Measurements from ENCODE around the gene FOXI3. TPM values are rescaled to one million over a fixed set of nuclear protein-coding genes. Genes with fewer than 3 reads are reported as not detected.

Gene FOXI3
- total RNA-seq, result not detected
- polyA plus RNA-seq, result not detected
- long read RNA-seq, donor 1, result 0 reads
- long read RNA-seq, donor 2, result 0 reads
- long read RNA-seq, donor 3, result 0 reads
- long read RNA-seq, donor 4, result 0 reads

- Histone ChIP-seq H3K9me3 (ENCODE audit: control insufficient read depth, low read length) (no peaks in the 10 kb centered on the region), H3K27me3 (ENCODE audit: control insufficient read depth, insufficient read depth) (peaks cover 6% of the 10 kb centered on the region), H3K4me1 (ENCODE audit: control insufficient read depth, insufficient read depth, low read length) (no peaks in the 10 kb centered on the region), H3K27ac (ENCODE audit: low read length) (no peak within 1 kb of the TSS), H3K4me3 (ENCODE audit: low read length) (peak within 1 kb of the TSS; percentile 54)
- under 1% methylated on average over 48 of the region's 48 CpGs for WGBS
- intact Hi-C loops (cut with DNase I), result no loop called here
- no peak for ATAC-seq
- no peak for DNase-seq
Measured at GRCh38 chr2:88452565-88452905, at the start of gene FOXI3. Gene FOXI3 (minus strand): TSS chr2:88452693. CDS start chr2:88452535, 158 bp downstream.

DNA sequence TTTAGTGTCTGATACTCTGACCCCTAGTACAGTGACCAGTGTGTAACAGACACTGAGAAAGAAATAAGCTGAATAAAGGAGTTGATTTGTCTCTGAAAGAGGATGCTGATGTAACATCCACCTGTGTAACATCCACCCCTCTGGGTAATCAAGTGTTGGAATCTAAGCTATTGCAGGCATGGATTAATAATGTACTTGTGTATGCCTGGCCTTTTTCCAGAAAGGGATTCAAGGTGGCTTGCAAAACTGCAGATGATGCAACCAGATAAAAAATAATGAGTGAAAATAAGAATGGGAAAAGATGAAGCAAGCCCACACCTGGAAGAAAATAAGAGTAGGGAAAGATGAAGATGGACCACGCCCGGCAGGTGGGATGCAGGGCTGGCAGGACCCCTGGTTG, 48.2 kb upstream of the FOXI3 start:
- H3K27ac ChIP-seq (ENCODE audit: low read length), result no peak overlapping the region
- 83% methylated on average over 2 of the region's 2 CpGs for WGBS
- no peaks in the 10 kb centered on the region for H3K4me1 ChIP-seq (ENCODE audit: control insufficient read depth, insufficient read depth, low read length)
- no peak for DNase-seq
- H3K4me3 ChIP-seq (ENCODE audit: low read length), result no peak overlapping the region
- intact Hi-C loops (cut with DNase I), result no loop called here
- ATAC-seq, result no peak
- H3K9me3 ChIP-seq (ENCODE audit: control insufficient read depth, low read length), result peaks cover 2% of the 10 kb centered on the region
- no peaks in the 10 kb centered on the region for H3K27me3 ChIP-seq (ENCODE audit: control insufficient read depth, insufficient read depth)

DNA sequence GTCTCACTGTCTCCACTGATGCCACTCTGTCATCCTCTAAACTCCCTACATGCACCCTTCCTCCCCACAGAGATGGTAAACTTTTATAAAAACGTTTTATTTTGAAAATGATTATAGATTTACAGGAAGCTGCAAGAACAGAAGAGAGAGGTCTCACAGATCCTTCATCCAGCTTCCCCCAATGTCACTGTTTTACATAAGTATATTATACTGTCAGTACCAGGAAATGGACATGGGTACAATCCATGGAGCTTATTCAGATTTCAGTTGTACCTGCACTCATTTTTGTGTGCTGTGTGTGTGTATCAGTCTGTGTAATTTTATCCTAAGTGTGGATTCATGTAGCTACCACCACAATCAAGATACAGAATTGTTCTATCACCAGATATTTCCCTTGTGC, 46.7 kb upstream of the FOXI3 start:
- no peaks in the 10 kb centered on the region for H3K27me3 ChIP-seq (ENCODE audit: control insufficient read depth, insufficient read depth)
- 30% methylated on average over 1 of the region's 1 CpG for whole genome bisulfite sequencing
- no peaks in the 10 kb centered on the region for H3K4me1 ChIP-seq (ENCODE audit: control insufficient read depth, insufficient read depth, low read length)
- intact Hi-C loops (cut with DNase I), result no loop called here
- H3K27ac ChIP-seq (ENCODE audit: low read length), result no peak overlapping the region
- no peak for DNase-seq
- peaks cover 2% of the 10 kb centered on the region for H3K9me3 ChIP-seq (ENCODE audit: control insufficient read depth, low read length)
- ATAC-seq, result no peak
- H3K4me3 ChIP-seq (ENCODE audit: low read length), result no peak overlapping the region

GRCh38 chr2:88493481-88493880, 41.0 kb upstream of the FOXI3 start:
- Histone ChIP-seq H3K9me3 (ENCODE audit: control insufficient read depth, low read length) (no peaks in the 10 kb centered on the region), H3K27ac (ENCODE audit: low read length) (no peak overlapping the region), H3K4me1 (ENCODE audit: control insufficient read depth, insufficient read depth, low read length) (no peaks in the 10 kb centered on the region), H3K4me3 (ENCODE audit: low read length) (no peak overlapping the region), H3K27me3 (ENCODE audit: control insufficient read depth, insufficient read depth) (no peaks in the 10 kb centered on the region)
- ATAC-seq (no peak), DNase-seq (no peak)
- intact Hi-C loops (cut with DNase I), result no loop called here
- WGBS, result 50% methylated on average over 4 of the region's 4 CpGs

DNA sequence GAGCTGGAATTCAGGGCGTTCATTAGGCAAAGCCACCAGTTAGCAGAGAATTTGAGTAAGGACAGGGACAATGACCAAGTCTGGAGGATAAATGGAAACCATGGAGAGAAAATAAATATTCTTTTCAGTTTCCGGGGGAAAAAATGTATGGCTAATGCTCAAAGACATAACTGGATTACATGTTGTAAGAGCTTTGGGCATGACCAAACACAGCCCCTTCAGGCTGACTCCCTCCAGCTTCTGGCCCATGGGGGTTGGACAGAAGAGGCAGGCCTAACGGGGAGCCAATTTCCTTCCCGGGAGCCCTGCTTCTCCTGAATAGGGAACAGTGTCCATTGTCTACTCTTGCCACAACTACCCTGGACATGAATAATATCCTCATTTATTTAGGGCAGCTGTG, 39.5 kb upstream of the FOXI3 start:
- H3K4me1 ChIP-seq (ENCODE audit: control insufficient read depth, insufficient read depth, low read length), result no peaks in the 10 kb centered on the region
- H3K4me3 ChIP-seq (ENCODE audit: low read length), result no peak overlapping the region
- 63% methylated on average over 4 of the region's 4 CpGs for WGBS
- intact Hi-C loops (cut with DNase I), result no loop called here
- no peak for ATAC-seq
- DNase-seq, result no peak
- no peak overlapping the region for H3K27ac ChIP-seq (ENCODE audit: low read length)
- H3K9me3 ChIP-seq (ENCODE audit: control insufficient read depth, low read length), result no peaks in the 10 kb centered on the region
- no peaks in the 10 kb centered on the region for H3K27me3 ChIP-seq (ENCODE audit: control insufficient read depth, insufficient read depth)

DNA sequence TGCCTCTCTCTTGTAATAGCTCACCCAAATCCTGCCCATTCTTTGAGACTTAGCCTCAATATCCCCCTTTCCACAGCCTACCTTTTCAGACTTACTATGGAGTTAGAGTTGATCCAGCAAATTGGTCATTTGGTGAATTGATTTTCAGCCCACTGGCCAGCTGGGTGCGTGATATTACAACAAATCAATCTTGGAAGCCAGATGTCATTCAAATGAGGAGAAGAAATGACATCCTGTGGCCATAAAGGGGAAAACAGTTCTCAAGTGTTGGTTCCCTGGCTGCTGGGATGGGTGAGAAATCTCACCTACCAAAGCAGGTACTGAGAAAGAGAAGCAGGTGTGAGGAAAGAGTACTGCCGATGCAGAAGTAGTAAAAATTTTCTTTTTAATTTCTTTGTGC, 36.7 kb upstream of the FOXI3 start:
- intact Hi-C loops (cut with DNase I), result no loop called here
- no peaks in the 10 kb centered on the region for H3K9me3 ChIP-seq (ENCODE audit: control insufficient read depth, low read length)
- DNase-seq (no peak), ATAC-seq (no peak)
- no peak overlapping the region for H3K27ac ChIP-seq (ENCODE audit: low read length)
- H3K27me3 ChIP-seq (ENCODE audit: control insufficient read depth, insufficient read depth), result no peaks in the 10 kb centered on the region
- WGBS, result 76% methylated on average over 2 of the region's 2 CpGs
- H3K4me3 ChIP-seq (ENCODE audit: low read length), result no peak overlapping the region
- H3K4me1 ChIP-seq (ENCODE audit: control insufficient read depth, insufficient read depth, low read length), result no peaks in the 10 kb centered on the region

DNA sequence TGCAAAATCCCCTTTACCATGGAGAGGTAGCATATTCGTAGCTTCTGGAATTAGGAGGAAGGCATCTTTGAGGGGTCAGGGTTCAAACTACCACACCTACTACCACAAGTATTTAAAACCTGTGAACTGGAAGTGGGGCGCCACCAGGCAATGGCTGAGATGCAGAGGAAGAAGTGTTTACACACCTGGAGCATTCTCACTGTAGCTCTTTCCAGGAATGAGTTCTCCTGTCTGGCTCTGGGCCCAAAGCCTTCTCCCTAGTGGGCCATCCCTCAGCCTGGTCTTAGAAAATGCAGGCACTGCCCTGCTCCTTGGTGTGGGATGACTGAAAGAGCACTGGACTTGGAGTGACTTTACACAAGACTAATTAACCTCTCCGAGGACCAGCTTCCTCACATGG, 30.7 kb upstream of the FOXI3 start:
- intact Hi-C loops (cut with DNase I), result no loop called here
- Histone ChIP-seq H3K9me3 (ENCODE audit: control insufficient read depth, low read length) (no peaks in the 10 kb centered on the region), H3K4me1 (ENCODE audit: control insufficient read depth, insufficient read depth, low read length) (no peaks in the 10 kb centered on the region), H3K27me3 (ENCODE audit: control insufficient read depth, insufficient read depth) (no peaks in the 10 kb centered on the region), H3K27ac (ENCODE audit: low read length) (no peak overlapping the region), H3K4me3 (ENCODE audit: low read length) (no peak overlapping the region)
- ATAC-seq, result no peak
- 80% methylated on average over 3 of the region's 3 CpGs for WGBS
- DNase-seq, result no peak

DNA sequence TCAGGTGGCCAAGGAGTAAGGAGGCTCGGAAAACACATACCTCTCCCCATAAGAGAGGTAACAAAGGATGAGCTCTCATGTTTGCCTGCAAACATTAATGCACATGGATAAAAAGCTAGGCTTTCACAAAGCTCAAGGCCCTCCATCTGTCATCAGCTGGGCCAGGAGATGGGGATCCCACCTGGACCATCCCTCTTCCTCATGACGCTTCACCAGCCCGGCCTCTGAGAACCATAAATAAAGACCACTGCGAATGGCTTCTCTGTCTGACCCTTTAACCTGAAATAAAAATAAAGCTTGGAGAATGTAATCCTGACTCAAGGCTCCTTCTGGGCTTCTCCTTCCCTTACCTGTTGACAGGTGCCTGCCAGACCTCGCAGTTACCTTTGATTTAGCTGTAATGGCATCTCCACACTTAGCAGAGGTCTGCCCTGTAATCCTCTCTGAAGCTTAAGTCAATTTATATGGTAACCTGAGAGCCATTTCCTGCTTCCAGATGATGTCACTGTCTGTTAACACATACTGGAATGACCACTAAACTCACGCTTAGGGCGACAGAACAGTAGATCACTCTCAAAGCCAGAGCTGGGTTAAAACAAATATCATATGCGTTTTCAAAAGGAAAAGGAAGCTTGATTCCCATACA, 29.3 kb upstream of the FOXI3 start:
- Histone ChIP-seq H3K4me1 (ENCODE audit: control insufficient read depth, insufficient read depth, low read length) (no peaks in the 10 kb centered on the region), H3K27me3 (ENCODE audit: control insufficient read depth, insufficient read depth) (no peaks in the 10 kb centered on the region), H3K9me3 (ENCODE audit: control insufficient read depth, low read length) (no peaks in the 10 kb centered on the region), H3K4me3 (ENCODE audit: low read length) (no peak overlapping the region), H3K27ac (ENCODE audit: low read length) (no peak overlapping the region)
- no peak for DNase-seq
- no peak for ATAC-seq
- intact Hi-C loops (cut with DNase I), result no loop called here
- 50% methylated on average over 8 of the region's 8 CpGs for WGBS

DNA sequence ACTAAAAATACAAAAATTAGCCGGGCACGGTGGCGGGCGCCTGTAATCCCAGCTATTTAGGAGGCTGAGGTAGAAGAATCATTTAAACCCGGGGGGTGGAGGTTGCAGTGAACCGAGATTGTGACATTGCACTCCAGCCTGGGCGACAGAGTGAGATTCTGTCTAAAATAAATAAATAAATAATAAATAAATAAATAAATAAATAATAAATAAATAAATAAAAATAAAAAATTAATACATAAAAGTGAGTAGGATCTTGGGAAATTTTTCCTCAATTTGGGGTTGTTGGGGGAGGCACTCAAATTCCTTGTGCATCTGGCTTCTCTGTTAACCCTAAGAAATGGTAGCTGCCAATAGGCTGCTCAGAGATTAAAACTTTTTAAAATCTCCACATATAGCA, 20.3 kb upstream of the FOXI3 start:
- no peak overlapping the region for H3K27ac ChIP-seq (ENCODE audit: low read length)
- no peaks in the 10 kb centered on the region for H3K27me3 ChIP-seq (ENCODE audit: control insufficient read depth, insufficient read depth)
- no peak overlapping the region for H3K4me3 ChIP-seq (ENCODE audit: low read length)
- intact Hi-C loops (cut with DNase I), result no loop called here
- WGBS, result 95% methylated on average over 7 of the region's 7 CpGs
- ATAC-seq, result no peak
- H3K9me3 ChIP-seq (ENCODE audit: control insufficient read depth, low read length), result no peaks in the 10 kb centered on the region
- DNase-seq, result no peak
- no peaks in the 10 kb centered on the region for H3K4me1 ChIP-seq (ENCODE audit: control insufficient read depth, insufficient read depth, low read length)

DNA sequence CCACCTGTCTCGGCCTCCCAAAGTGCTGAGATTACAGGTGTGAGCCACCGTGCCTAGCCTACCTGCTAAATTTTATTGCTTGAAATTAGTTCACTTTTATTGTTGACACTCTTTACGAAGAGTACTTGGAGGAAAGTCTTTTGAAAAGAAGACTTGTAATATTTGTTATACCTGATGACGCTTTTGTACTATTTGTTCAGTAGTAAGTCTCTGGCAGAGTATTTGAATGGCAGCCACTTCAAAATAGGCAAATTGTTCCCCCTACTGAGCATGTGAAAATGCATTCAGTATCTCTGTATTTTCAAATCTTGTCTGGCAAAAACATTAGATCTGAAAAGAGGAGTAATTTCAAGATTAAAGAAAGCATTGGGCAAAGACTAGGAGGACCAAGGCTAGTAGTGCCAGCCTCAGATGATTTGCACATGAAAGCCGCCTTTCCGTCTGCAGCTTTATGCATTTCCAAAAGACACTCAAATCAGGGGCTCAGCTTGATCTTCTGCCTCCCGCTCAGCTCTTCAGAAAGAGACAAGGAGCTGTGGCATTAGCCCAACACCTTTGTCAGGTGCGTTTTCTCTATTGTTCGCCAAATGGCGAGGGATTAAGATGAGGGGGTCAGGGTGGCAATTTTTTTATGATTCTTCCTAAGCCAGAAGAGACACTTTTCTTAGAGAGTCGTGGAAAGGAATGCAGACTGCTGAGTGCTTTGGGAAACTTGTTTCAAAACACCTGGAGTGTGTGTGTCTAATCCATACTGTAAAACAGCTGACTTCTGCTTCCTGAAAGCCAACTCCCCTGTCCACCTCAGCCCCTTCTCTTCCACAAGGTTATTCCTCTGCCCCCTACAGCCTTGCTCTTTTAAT, 18.8 kb upstream of the FOXI3 start:
- 44% methylated on average over 11 of the region's 11 CpGs for WGBS

GRCh38 chr2:88469202-88470114, 17.0 kb upstream of the FOXI3 start:
- peak in 1 of 2 donors; percentile 28 for ATAC-seq
- no peaks in the 10 kb centered on the region for H3K27me3 ChIP-seq (ENCODE audit: control insufficient read depth, insufficient read depth)
- intact Hi-C loops (cut with DNase I), result no loop called here
- H3K9me3 ChIP-seq (ENCODE audit: control insufficient read depth, low read length), result no peaks in the 10 kb centered on the region
- WGBS, result 78% methylated on average over 4 of the region's 4 CpGs
- DNase-seq, result no peak
- no peak overlapping the region for H3K4me3 ChIP-seq (ENCODE audit: low read length)
- H3K27ac ChIP-seq (ENCODE audit: low read length), result no peak overlapping the region
- H3K4me1 ChIP-seq (ENCODE audit: control insufficient read depth, insufficient read depth, low read length), result no peaks in the 10 kb centered on the region

More for the DNA sequence above, 18.8 kb upstream of the FOXI3 start:
- H3K27me3 ChIP-seq (ENCODE audit: control insufficient read depth, insufficient read depth), result no peaks in the 10 kb centered on the region
- no peaks in the 10 kb centered on the region for H3K4me1 ChIP-seq (ENCODE audit: control insufficient read depth, insufficient read depth, low read length)
- DNase-seq (no peak), ATAC-seq (no peak)
- H3K9me3 ChIP-seq (ENCODE audit: control insufficient read depth, low read length), result no peaks in the 10 kb centered on the region
- H3K27ac ChIP-seq (ENCODE audit: low read length), result no peak overlapping the region
- H3K4me3 ChIP-seq (ENCODE audit: low read length), result no peak overlapping the region
- intact Hi-C loops (cut with DNase I), result no loop called here
